Keratinocyte (primary cell): Measurements from ENCODE around the gene STYX. TPM values are rescaled to one million over a fixed set of nuclear protein-coding genes. Genes with fewer than 3 reads are reported as not detected.

Experiments
- DNase-seq: peaks from one replicate; pipeline ENCODE4 v3.0.0-alpha.2; 2011; ENCODE audit warnings: low read depth, missing footprints, low spot score
- FAIRE-seq: peaks from 2 replicates; lab custom pipeline; 2011; peaks lifted over from hg19 to GRCh38; lab: Jason Lieb, UNC
- H2AFZ ChIP-seq: 2 replicates; pipeline ENCODE4 v1.6.0; 2012; ENCODE audit warnings: low read length, control low read depth, inconsistent platforms; ENCODE audit not compliant: control insufficient read depth
- H3K27ac ChIP-seq: 2 replicates; pipeline ENCODE4 v1.5.1; 2011; ENCODE audit warnings: low read length; ENCODE audit not compliant: control insufficient read depth, insufficient read depth
- H3K27me3 ChIP-seq: 3 replicates; pipeline ENCODE4 v1.6.0; 2011; ENCODE audit warnings: low read length; ENCODE audit not compliant: control insufficient read depth, insufficient read depth; ENCODE audit errors: extremely low read depth
- H3K36me3 ChIP-seq, 2 experiments: 2 replicates in 1 of 2; 3 replicates in 1 of 2; pipeline ENCODE4 v1.5.1; 2011; ENCODE audit warnings: low read length in 2 of 2, mild to moderate bottlenecking in 1 of 2; ENCODE audit not compliant: control insufficient read depth in 2 of 2, insufficient read depth in 2 of 2; ENCODE audit errors: extremely low read depth in 1 of 2
- H3K4me1 ChIP-seq: 3 replicates; pipeline ENCODE4 v1.5.1; 2011; ENCODE audit warnings: low read length; ENCODE audit not compliant: control insufficient read depth, insufficient read depth; ENCODE audit errors: extremely low read depth
- H3K4me2 ChIP-seq: 3 replicates; pipeline ENCODE4 v1.6.0; 2011; ENCODE audit warnings: low read depth, low read length; ENCODE audit not compliant: control insufficient read depth, insufficient read depth; ENCODE audit errors: extremely low read depth
- H3K4me3 ChIP-seq, 3 experiments: fragments of 200-600 bp in 1 of 3; sonication (generic) in 1 of 3; 2 replicates in 2 of 3; 3 replicates in 1 of 3; pipeline ENCODE4 v1.5.1; 2011 to 2016; ENCODE audit warnings: low read length in 3 of 3, mild to moderate bottlenecking in 3 of 3, control low read depth in 2 of 3, inconsistent platforms in 1 of 3, low read depth in 1 of 3, mixed read lengths in 1 of 3, mixed run types in 1 of 3, moderate library complexity in 1 of 3; ENCODE audit not compliant: control insufficient read depth in 2 of 3, insufficient read depth in 2 of 3; ENCODE audit errors: extremely low read depth in 1 of 3
- H3K79me2 ChIP-seq: 2 replicates; pipeline ENCODE4 v1.6.0; 2012; ENCODE audit warnings: low read length; ENCODE audit not compliant: control insufficient read depth, insufficient read depth
- H3K9ac ChIP-seq: 3 replicates; pipeline ENCODE4 v1.6.0; 2011; ENCODE audit warnings: low read length; ENCODE audit not compliant: control insufficient read depth, insufficient read depth; ENCODE audit errors: extremely low read depth
- H3K9me1 ChIP-seq: 3 replicates; pipeline ENCODE4 v1.6.0; 2011; ENCODE audit warnings: low read length; ENCODE audit not compliant: control insufficient read depth, insufficient read depth; ENCODE audit errors: extremely low read depth
- H3K9me3 ChIP-seq: 2 replicates; pipeline ENCODE4 v1.5.1; 2012; ENCODE audit warnings: low read depth, low read length; ENCODE audit not compliant: control insufficient read depth
- H4K20me1 ChIP-seq: 3 replicates; pipeline ENCODE4 v1.6.0; 2011; ENCODE audit warnings: low read length; ENCODE audit not compliant: control insufficient read depth, insufficient read depth; ENCODE audit errors: extremely low read depth
- EZH2 ChIP-seq: IDR thresholded peaks from one replicate; pipeline ENCODE4 v1.6.1; 2012; ENCODE audit warnings: inconsistent platforms, mild to moderate bottlenecking, low read length, moderate library complexity
- dilution Hi-C: fragments of 300-500 bp; cut with MboI; formaldehyde crosslinking; loops from one replicate; pipeline ENCODE4 v1.7.0; 2020; ENCODE audit warnings: low sequenced_read_pairs; ENCODE audit not compliant: extremely low pct_ligation_motif_present
- polyA plus RNA-seq, 5 experiments: library from polyadenylated mRNA; depleted of rRNA in 3 of 5; stranded (reverse) in 3 of 5; stranded (forward) in 1 of 5; unstranded in 1 of 5; fragments of >200 nt; gene quantifications; 1 replicate in 1 of 5; 2 replicates in 3 of 5; 3 replicates in 1 of 5; pipeline versions ENCODE4 v1.2.1 to v1.2.3, GENCODE V29; 2011 to 2012; ENCODE audit warnings: missing spikeins in 2 of 5, low read depth in 1 of 5, low replicate concordance in 1 of 5
- TF ChIP-seq, protein P1 (sequence below), 3 experiments: IDR thresholded peaks in 1 of 3; conservative IDR thresholded peaks in 1 of 3; optimal IDR thresholded peaks in 1 of 3; 2 replicates in 2 of 3; 3 replicates in 1 of 3; pipeline versions ENCODE3 to v1.5.1; 2011; ENCODE audit warnings: low read length in 3 of 3, mild to moderate bottlenecking in 3 of 3, moderate library complexity in 2 of 3, control low read depth in 1 of 3, inconsistent platforms in 1 of 3; ENCODE audit not compliant: insufficient read depth in 2 of 3; ENCODE audit errors: extremely low read depth in 1 of 3

STYX gene
- polyA plus RNA-seq, 1 donor (not counting 4 experiments of a cell fraction or from before 2014, with no cell fraction given): 13.2 TPM

DNA sequence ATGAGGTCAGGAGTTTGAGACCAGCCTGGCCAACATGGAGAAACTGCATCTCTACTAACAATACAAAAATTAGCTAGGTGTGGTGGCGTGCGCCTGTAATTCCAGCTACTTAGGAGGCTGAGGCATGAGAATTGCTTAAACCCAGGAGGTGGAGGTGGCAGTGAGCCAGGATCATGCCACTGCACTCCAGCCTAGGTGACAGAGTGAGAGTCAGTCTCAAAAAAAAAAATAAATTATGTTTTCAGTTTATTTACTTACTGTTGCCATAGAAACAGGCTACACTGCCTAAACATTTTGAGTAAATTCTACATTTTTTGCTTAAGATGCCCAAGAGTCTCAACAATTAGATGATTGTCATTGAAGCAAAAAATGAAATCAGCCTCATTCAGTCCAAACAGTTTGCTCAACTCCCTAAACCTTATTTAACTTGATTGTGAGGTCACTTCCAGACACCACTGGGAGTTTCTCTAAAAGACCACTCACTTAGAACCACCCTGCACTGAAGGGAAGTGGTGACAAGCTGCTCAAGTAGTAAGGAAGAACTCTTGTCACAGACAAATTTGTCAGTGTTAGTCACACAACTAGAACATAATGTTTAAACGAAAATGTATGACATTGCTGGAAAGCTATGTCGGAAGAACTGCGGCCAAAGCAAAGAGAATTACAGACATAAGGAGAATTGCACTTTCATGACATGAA lies 71.2 kb downstream of the STYX start:
- H3K4me3 ChIP-seq: no peak overlapping the region
- H3K4me2 ChIP-seq: no peak overlapping the region
- TF ChIP-seq, protein P1, sequence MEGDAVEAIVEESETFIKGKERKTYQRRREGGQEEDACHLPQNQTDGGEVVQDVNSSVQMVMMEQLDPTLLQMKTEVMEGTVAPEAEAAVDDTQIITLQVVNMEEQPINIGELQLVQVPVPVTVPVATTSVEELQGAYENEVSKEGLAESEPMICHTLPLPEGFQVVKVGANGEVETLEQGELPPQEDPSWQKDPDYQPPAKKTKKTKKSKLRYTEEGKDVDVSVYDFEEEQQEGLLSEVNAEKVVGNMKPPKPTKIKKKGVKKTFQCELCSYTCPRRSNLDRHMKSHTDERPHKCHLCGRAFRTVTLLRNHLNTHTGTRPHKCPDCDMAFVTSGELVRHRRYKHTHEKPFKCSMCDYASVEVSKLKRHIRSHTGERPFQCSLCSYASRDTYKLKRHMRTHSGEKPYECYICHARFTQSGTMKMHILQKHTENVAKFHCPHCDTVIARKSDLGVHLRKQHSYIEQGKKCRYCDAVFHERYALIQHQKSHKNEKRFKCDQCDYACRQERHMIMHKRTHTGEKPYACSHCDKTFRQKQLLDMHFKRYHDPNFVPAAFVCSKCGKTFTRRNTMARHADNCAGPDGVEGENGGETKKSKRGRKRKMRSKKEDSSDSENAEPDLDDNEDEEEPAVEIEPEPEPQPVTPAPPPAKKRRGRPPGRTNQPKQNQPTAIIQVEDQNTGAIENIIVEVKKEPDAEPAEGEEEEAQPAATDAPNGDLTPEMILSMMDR (optimal IDR thresholded peaks at IDR 0.05 in 1 of 3, IDR thresholded peaks at IDR 0.05 in 1 of 3, conservative IDR thresholded peaks at IDR 0.05 in 1 of 3; ENCODE audit: extremely low read depth in 1 of 3, insufficient read depth in 2 of 3, low read length in 3 of 3): no peak
- no peak for TF ChIP-seq EZH2
- peaks cover 20% of the 10 kb centered on the region for H3K4me1 ChIP-seq
- no peaks in the 10 kb centered on the region for H3K27me3 ChIP-seq
- FAIRE-seq (peak; percentile 48), DNase-seq (no peak)
- no peak overlapping the region for H3K9ac ChIP-seq
- H4K20me1 ChIP-seq: no peaks in the 10 kb centered on the region
- H3K9me1 ChIP-seq: no peaks in the 10 kb centered on the region
- no peaks in the 10 kb centered on the region for H3K79me2 ChIP-seq
- no peak overlapping the region for H2AFZ ChIP-seq
- dilution Hi-C loops: no loop called here
- H3K27ac ChIP-seq: peak overlapping the region; percentile 2
- H3K36me3 ChIP-seq: no peaks in the 10 kb centered on the region
- H3K9me3 ChIP-seq: no peaks in the 10 kb centered on the region

DNA sequence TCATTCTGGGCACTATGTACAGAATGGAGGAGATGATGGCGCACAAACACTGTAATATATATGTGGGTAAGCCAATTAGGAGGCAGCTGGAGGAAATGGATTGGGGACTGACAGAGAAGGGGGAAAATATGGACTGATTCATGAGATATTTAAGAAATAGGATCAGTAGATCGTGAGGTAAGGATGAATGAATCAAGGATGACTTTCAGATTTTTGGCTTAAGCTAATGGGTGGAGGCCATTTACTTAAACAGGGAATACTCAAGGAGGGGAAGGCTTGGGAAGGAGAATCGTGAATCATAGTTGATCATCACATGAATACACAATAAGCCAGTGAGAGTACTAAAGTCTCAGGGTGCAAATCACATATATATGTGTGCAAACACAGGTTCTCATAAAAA lies 72.6 kb downstream of the STYX start:
- TF ChIP-seq, protein P1 (optimal IDR thresholded peaks at IDR 0.05 in 1 of 3, IDR thresholded peaks at IDR 0.05 in 1 of 3, conservative IDR thresholded peaks at IDR 0.05 in 1 of 3; ENCODE audit: extremely low read depth in 1 of 3, insufficient read depth in 2 of 3, low read length in 3 of 3): no peak
- no peak for TF ChIP-seq EZH2
- Histone ChIP-seq H3K9ac (no peak overlapping the region), H3K4me3 (no peak overlapping the region), H3K9me3 (no peaks in the 10 kb centered on the region), H3K27ac (peak overlapping the region; percentile 48), H3K4me1 (peaks cover 20% of the 10 kb centered on the region), H3K4me2 (peak overlapping the region; percentile 1), H3K9me1 (no peaks in the 10 kb centered on the region), H3K27me3 (no peaks in the 10 kb centered on the region), H3K36me3 (no peaks in the 10 kb centered on the region), H3K79me2 (no peaks in the 10 kb centered on the region), H2AFZ (peak overlapping the region; percentile 74), H4K20me1 (no peaks in the 10 kb centered on the region)
- dilution Hi-C loops: no loop called here
- peak; percentile 30 for DNase-seq
- FAIRE-seq: peak; percentile 84
